WTC11 (cell line): Measurements from ENCODE around the gene MRPS18B. TPM values are rescaled to one million over a fixed set of nuclear protein-coding genes. Genes with fewer than 3 reads are reported as not detected.
A peak's percentile ranks its signal among the peaks of the same experiment; 100 is the strongest.
"Not testable (repeated sequence)": the region's sequence is repeated elsewhere in the genome, so short reads cannot be mapped to it uniquely, and the experiment has no call there.

Experiments
- ATAC-seq: fragments of 200-7000 bp; cut with Tn5 transposase; 2 replicates; pipeline ENCODE4 v1.10.0; 2021; ENCODE audit warnings: mild to moderate bottlenecking, moderate library complexity
- CTCF ChIA-PET: fragments of 300-600 bp; sonication (Branson Sonifier 250); formaldehyde crosslinking; loops from one replicate; lab custom pipeline; 2021; ENCODE audit warnings: antibody characterized with exemption; lab: Charles Lee
- POLR2A ChIA-PET: fragments of 350-600 bp; sonication (Branson Sonifier 250); formaldehyde crosslinking; loops from one replicate; lab custom pipeline; 2021; ENCODE audit warnings: antibody characterized with exemption; lab: Charles Lee
- DNase-seq: peaks from one replicate; pipeline ENCODE4 v3.0.0; 2021; ENCODE audit warnings: low spot score
- H3K27ac Mint-ChIP-seq: 2 replicates; pipeline ENCODE4 v1.8.0; 2021; ENCODE audit warnings: mixed read lengths
- H3K27me3 Mint-ChIP-seq: 2 replicates; pipeline ENCODE4 v1.8.0; 2021; ENCODE audit warnings: low read depth, mild to moderate bottlenecking, moderate library complexity, mixed read lengths
- H3K36me3 Mint-ChIP-seq: 2 replicates; pipeline ENCODE4 v1.8.0; 2021; ENCODE audit warnings: mixed read lengths
- H3K4me1 Mint-ChIP-seq: 2 replicates; pipeline ENCODE4 v1.8.0; 2022; ENCODE audit warnings: mixed read lengths
- H3K4me3 Mint-ChIP-seq: 2 replicates; pipeline ENCODE4 v1.8.0; 2021; ENCODE audit warnings: mild to moderate bottlenecking, moderate library complexity, mixed read lengths
- H3K9me3 Mint-ChIP-seq: 2 replicates; pipeline ENCODE4 v1.8.0; 2021; ENCODE audit warnings: mixed read lengths
- ATF2 ChIP-seq: sonication (generic); formaldehyde crosslinking; IDR thresholded peaks from 2 replicates; pipeline ENCODE4 v1.8.1; 2022; ENCODE audit warnings: low read depth, missing genetic modification reagents, borderline replicate concordance
- E2F1 ChIP-seq: sonication (generic); formaldehyde crosslinking; IDR thresholded peaks from 2 replicates; pipeline ENCODE4 v1.8.0; 2022; ENCODE audit warnings: mild to moderate bottlenecking, missing genetic modification reagents
- ERG ChIP-seq: fragments of 250-450 bp; sonication (Bioruptor Pico); IDR thresholded peaks from 2 replicates; pipeline ENCODE4 v1.8.0; 2021; ENCODE audit warnings: mild to moderate bottlenecking
- FOXP1 ChIP-seq: sonication (generic); formaldehyde crosslinking; IDR thresholded peaks from 2 replicates; pipeline ENCODE4 v1.8.0; 2022; ENCODE audit warnings: missing genetic modification reagents, mild to moderate bottlenecking, moderate library complexity, borderline replicate concordance
- GABPB1 ChIP-seq: sonication (generic); formaldehyde crosslinking; IDR thresholded peaks from 2 replicates; pipeline ENCODE4 v1.8.1; 2023; ENCODE audit warnings: mild to moderate bottlenecking, missing genetic modification reagents
- GTF2I ChIP-seq: fragments of 250-450 bp; sonication (Bioruptor Pico); conservative IDR thresholded peaks from 2 replicates; pipeline ENCODE4 v1.4.0; 2021; ENCODE audit warnings: mild to moderate bottlenecking
- MLX ChIP-seq: sonication (generic); formaldehyde crosslinking; IDR thresholded peaks from 2 replicates; pipeline ENCODE4 v1.8.1; 2023; ENCODE audit warnings: mild to moderate bottlenecking, missing genetic modification reagents, moderate library complexity
- MXD4 ChIP-seq: fragments of 250-450 bp; sonication (Bioruptor Pico); IDR thresholded peaks from 2 replicates; pipeline ENCODE4 v1.8.0; 2021; ENCODE audit warnings: mild to moderate bottlenecking, moderate library complexity, borderline replicate concordance
- NR1H2 ChIP-seq: sonication (generic); formaldehyde crosslinking; IDR thresholded peaks from 2 replicates; pipeline ENCODE4 v1.9.0; 2021; ENCODE audit warnings: mild to moderate bottlenecking, moderate library complexity, missing genetic modification reagents
- PRRX2 ChIP-seq: fragments of 250-450 bp; sonication (Bioruptor Pico); IDR thresholded peaks from 2 replicates; pipeline ENCODE4 v1.8.0; 2021; ENCODE audit warnings: mild to moderate bottlenecking
- SMAD3 ChIP-seq: sonication (generic); formaldehyde crosslinking; IDR thresholded peaks from 2 replicates; pipeline ENCODE4 v1.8.0; 2022; ENCODE audit warnings: missing genetic modification reagents, mild to moderate bottlenecking, borderline replicate concordance
- TP53 ChIP-seq: sonication (generic); formaldehyde crosslinking; IDR thresholded peaks from 2 replicates; pipeline ENCODE4 v1.8.1; 2023; ENCODE audit warnings: mild to moderate bottlenecking, missing genetic modification reagents
- ZMAT4 ChIP-seq: fragments of 250-450 bp; sonication (Bioruptor Pico); IDR thresholded peaks from 2 replicates; pipeline ENCODE4 v1.9.0; 2021; ENCODE audit warnings: mild to moderate bottlenecking
- ZNF138 ChIP-seq: sonication (generic); formaldehyde crosslinking; conservative IDR thresholded peaks from 2 replicates; pipeline ENCODE4 v1.8.1; 2022; ENCODE audit warnings: mild to moderate bottlenecking, moderate library complexity, missing genetic modification reagents
- ZNF317 ChIP-seq: sonication (generic); formaldehyde crosslinking; IDR thresholded peaks from 2 replicates; pipeline ENCODE4 v1.8.1; 2023; ENCODE audit warnings: low read depth, mild to moderate bottlenecking, moderate library complexity, missing genetic modification reagents, borderline replicate concordance
- total RNA-seq: library from RNA; stranded (reverse); gene quantifications from 3 replicates; pipeline ENCODE4 v1.2.3, GENCODE V29; 2021
- TF ChIP-seq, protein P1 (sequence below): fragments of 250-450 bp; sonication (Bioruptor Pico); conservative IDR thresholded peaks from 2 replicates; pipeline ENCODE4 v1.9.0; 2021; ENCODE audit warnings: mild to moderate bottlenecking
- TF ChIP-seq, protein P2 (sequence below): sonication (generic); formaldehyde crosslinking; IDR thresholded peaks from 2 replicates; pipeline ENCODE4 v1.8.0; 2022; ENCODE audit warnings: mild to moderate bottlenecking, missing genetic modification reagents
- TF ChIP-seq, protein P3 (sequence below): sonication (generic); formaldehyde crosslinking; IDR thresholded peaks from 2 replicates; pipeline ENCODE4 v1.8.0; 2023; ENCODE audit warnings: mild to moderate bottlenecking, missing genetic modification reagents
- TF ChIP-seq, protein P4 (sequence below): sonication (generic); formaldehyde crosslinking; IDR thresholded peaks from 2 replicates; pipeline ENCODE4 v1.8.1; 2023; ENCODE audit warnings: mild to moderate bottlenecking, missing genetic modification reagents

The MRPS18B gene
- total RNA-seq, 1 experiment from 2014 or later: 67.8 TPM

DNA sequence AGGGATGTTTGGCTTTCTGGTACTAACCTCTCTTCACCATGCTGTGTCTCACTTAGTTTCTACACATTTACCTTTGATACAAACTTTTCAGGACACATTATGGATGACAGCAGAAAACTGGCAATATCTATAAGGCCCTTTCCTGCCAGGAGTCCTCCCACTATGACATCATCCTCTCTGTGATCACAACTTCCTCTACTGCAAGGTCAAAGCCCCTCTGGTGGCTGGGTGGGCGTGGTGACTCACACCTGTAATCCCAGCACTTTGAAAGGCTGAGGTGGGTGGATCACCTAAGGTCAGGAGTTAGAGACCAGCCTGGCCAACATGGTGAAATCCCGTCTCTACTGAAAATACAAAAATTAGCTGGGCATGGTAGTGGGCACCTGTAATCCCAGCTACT, 48.7 kb downstream of the MRPS18B start:
- peak; percentile 70; the same call in 1 of the 2 replicates for TF ChIP-seq GABPB1 (CRISPR knock-in tag)
- TF ChIP-seq, all 79 proteins: peak for 1; not testable (repeated sequence) for 78
- ATAC-seq, DNase-seq, POLR2A ChIA-PET, H3K27ac Mint-ChIP-seq, H3K4me1 Mint-ChIP-seq, H3K4me3 Mint-ChIP-seq, H3K27me3 Mint-ChIP-seq, H3K9me3 Mint-ChIP-seq: not testable (repeated sequence)
- H3K36me3 Mint-ChIP-seq: peaks cover 60% of the 10 kb centered on the region
- CTCF ChIA-PET: interaction anchor here (1.2 to 2.1 kb wide), 2 partner anchors 13 to 65 kb away, joined by 3 to 8 read pairs; no protein-coding TSS in a partner anchor

GRCh38 chr6:30670760-30671527, 53.3 kb downstream of the MRPS18B start:
- Mint-ChIP-seq H3K36me3 (peaks cover 28% of the 10 kb centered on the region), H3K4me3 (peak overlapping the region; percentile 93), H3K4me1 (peaks cover 8% of the 10 kb centered on the region)
- POLR2A ChIA-PET: no interaction called here
- CTCF ChIA-PET: interaction anchor here (1.7 kb wide), 1 partner anchor 71 kb away, joined by 3 read pairs; no protein-coding TSS in a partner anchor
- no peak for TF ChIP-seq GTF2I (CRISPR knock-in tag)
- no peak for TF ChIP-seq ATF2 (CRISPR knock-in tag)
- TF ChIP-seq ZNF138 (CRISPR knock-in tag): no peak
- TF ChIP-seq ZMAT4 (CRISPR knock-in tag): no peak
- no peak for TF ChIP-seq PRRX2 (CRISPR knock-in tag)
- no peak for TF ChIP-seq SMAD3
- TF ChIP-seq FOXP1 (CRISPR knock-in tag): no peak
- TF ChIP-seq, protein P1, sequence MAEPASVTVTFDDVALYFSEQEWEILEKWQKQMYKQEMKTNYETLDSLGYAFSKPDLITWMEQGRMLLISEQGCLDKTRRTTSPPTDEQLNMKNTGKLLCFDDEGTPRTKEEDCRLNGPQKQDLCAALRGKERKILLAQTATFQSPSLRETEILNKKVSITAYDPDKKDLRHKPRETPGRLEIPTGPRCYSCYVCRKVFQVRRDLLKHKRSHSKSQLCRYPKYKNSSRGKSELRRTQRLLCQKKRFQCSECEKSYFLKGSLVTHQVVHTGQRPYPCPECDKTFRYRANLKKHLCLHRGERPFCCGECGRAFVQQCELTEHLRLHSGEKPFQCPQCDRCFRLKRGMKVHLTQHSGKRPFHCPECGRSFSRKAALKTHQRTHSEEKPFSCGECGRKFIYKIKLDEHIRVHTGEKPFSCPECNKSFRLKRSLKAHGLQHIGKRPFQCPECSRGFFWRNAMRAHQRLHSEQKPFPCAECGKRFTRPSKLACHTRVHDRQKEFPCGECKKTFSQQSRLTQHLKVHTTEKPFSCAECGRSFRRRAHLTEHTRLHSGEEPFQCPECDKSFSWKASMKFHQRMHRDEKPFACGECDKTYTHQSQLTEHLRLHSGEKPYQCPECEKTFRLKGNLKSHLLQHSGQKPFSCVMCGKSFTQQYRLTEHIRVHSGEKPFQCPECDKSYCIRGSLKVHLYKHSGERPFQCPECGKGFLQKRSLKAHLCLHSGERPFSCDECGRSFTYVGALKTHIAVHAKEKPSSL (CRISPR knock-in tag): no peak
- no peak for TF ChIP-seq MXD4 (CRISPR knock-in tag)
- TF ChIP-seq, protein P2, sequence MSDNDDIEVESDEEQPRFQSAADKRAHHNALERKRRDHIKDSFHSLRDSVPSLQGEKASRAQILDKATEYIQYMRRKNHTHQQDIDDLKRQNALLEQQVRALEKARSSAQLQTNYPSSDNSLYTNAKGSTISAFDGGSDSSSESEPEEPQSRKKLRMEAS: no peak
- no peak for TF ChIP-seq ZNF317 (CRISPR knock-in tag)
- TF ChIP-seq, protein P3, sequence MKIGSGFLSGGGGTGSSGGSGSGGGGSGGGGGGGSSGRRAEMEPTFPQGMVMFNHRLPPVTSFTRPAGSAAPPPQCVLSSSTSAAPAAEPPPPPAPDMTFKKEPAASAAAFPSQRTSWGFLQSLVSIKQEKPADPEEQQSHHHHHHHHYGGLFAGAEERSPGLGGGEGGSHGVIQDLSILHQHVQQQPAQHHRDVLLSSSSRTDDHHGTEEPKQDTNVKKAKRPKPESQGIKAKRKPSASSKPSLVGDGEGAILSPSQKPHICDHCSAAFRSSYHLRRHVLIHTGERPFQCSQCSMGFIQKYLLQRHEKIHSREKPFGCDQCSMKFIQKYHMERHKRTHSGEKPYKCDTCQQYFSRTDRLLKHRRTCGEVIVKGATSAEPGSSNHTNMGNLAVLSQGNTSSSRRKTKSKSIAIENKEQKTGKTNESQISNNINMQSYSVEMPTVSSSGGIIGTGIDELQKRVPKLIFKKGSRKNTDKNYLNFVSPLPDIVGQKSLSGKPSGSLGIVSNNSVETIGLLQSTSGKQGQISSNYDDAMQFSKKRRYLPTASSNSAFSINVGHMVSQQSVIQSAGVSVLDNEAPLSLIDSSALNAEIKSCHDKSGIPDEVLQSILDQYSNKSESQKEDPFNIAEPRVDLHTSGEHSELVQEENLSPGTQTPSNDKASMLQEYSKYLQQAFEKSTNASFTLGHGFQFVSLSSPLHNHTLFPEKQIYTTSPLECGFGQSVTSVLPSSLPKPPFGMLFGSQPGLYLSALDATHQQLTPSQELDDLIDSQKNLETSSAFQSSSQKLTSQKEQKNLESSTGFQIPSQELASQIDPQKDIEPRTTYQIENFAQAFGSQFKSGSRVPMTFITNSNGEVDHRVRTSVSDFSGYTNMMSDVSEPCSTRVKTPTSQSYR: no peak
- no peak for TF ChIP-seq E2F1
- TF ChIP-seq MLX (CRISPR knock-in tag): no peak
- TF ChIP-seq GABPB1 (CRISPR knock-in tag): no peak
- TF ChIP-seq, protein P4, sequence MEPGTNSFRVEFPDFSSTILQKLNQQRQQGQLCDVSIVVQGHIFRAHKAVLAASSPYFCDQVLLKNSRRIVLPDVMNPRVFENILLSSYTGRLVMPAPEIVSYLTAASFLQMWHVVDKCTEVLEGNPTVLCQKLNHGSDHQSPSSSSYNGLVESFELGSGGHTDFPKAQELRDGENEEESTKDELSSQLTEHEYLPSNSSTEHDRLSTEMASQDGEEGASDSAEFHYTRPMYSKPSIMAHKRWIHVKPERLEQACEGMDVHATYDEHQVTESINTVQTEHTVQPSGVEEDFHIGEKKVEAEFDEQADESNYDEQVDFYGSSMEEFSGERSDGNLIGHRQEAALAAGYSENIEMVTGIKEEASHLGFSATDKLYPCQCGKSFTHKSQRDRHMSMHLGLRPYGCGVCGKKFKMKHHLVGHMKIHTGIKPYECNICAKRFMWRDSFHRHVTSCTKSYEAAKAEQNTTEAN: no peak
- no peak for TF ChIP-seq TP53 (CRISPR knock-in tag)
- no peak for TF ChIP-seq ERG (CRISPR knock-in tag)
- TF ChIP-seq NR1H2 (CRISPR knock-in tag): no peak
- TF ChIP-seq, all 79 proteins: peak for 0
- DNase-seq (no peak), ATAC-seq (peak; percentile 51)
- Mint-ChIP-seq H3K9me3 (no peaks in the 10 kb centered on the region), H3K27ac (peak overlapping the region; percentile 41; the same call in 1 of the 2 replicates), H3K27me3 (no peaks in the 10 kb centered on the region)
